ENCODE measurements around the gene VRK1.

The VRK1 gene

DNA sequence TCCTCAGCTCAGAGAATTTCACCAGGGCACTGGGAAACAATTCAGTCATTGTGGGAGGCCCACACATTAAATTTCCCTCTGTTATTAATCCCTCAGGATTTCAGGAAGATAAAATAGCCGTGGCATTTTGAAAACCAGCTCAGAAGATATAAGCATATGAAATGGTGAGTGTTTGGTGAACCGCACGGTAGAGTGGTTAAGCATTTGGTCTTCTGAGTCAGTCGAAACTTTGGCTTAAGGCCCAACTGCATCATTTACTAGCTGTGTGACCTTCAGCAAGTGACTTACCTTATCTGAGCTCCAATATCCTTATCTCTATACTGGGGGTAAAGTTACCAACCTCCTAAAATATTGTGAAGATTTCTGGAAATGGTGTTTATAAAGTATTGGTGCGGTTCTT, 5.2 kb upstream of the VRK1 start:
- no peak for DNase-seq

DNA sequence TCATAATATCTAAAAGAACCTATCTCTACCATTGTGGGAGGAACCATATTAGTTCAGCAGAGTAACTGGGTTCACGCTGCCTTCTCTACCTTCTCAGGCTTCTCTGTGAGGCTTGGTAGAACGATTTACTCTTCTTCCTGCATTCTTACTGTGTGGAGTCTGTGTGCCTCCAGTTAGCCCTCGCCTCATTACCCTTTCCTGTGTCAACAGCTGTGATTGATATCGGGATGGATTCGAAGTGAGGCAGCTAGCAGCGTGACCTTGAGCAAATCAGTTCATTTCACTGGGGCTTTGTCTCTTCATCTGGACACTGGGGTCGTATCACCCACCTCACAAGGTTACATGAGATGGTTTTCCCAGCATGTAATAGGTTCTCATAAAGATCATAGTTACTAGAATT, 4.6 kb upstream of the VRK1 start:
- DNase-seq, result no peak

DNA sequence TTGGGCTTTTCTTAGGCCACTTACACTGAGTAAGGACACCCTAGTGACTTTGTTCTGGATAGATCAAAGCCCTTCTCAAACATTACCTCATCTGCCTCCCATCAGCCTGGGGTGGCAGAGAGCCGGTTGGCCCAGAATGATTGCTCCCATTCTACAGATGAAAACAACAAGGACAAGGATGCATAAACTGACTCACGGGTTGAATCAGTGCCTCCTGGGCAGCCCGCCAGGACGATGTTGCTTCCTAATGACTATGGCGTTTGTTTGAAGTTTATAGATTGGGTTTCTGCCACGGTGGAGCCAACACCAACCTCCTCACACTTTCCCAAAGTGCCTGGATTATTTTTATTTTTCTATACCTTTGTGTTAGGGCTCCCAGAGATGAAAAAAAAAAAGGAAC, 3.6 kb upstream of the VRK1 start:
- DNase-seq, result no peak

DNA sequence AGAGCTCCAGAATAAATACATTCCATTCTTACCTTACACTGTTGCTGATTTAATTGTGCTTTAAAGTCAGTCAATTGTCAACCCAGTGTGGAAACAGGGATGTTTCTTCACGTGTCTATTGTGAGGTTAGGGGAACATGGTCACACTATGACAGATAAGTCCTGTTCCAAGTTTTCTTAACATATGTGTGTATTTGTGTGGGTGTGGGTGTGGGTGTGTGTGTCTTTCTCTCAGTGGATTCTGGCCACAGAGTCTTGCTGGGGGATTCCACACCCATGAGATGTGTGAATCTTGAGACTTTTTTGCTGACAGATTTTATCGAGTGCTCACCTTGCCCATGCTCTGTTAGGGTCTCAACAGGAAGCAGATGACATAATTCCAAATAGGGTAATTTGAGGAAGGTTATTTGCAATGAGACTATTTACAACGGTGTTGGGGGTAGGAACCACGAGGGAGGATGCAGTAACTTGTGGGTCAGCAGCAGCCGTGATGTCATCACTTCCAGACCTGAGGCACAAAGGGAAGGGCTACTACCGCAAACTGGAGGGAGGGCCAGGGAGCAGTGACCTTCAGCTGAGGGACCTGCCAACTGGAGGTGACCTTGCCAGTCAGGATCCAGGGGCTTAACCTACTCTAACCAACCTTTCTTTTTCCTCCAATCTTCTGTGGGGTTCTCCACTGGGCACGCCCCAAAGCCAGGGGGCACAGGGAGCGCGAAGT, 1.9 kb upstream of the VRK1 start:
- DNase-seq, result peak; percentile 44 to 74

DNA sequence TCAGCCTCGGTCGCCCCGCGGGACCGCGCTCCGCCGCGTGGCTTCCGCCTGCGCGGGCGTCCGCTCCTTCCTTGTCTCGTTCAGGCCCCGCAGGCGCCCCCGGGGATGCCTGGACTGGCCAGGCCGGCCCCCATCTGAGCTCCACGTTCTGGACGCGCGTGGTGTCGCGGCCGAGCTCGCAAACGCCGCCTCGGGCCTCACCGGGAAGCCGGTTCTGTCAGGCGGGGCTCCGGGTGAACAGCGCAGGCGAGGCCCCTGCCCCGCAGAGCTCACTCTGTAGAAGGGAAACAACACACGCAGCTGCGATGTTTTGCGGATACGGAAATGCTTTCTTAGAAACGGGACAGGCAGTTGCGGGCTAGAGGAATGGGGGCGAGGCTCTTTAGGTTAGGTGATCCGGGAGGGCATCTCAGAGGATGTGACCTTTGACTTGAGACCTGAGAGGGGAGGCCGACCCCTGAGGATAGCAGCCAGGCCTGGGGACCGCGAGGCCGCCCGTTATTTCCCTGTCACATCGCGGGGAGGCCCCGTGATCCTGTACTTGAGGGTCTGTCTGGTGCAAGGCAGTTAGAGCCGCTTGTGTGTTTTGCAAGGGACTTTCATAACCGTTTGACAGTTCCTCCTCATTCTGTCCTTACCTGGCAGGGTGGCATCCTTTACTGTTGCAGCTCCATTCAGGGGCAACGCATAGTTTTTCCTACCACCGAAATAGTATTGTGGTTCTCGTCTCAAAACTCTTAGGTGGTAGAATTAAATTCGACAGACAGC, 584 bp downstream of the VRK1 start:
- peak; percentile 15 to 26 for DNase-seq

DNA sequence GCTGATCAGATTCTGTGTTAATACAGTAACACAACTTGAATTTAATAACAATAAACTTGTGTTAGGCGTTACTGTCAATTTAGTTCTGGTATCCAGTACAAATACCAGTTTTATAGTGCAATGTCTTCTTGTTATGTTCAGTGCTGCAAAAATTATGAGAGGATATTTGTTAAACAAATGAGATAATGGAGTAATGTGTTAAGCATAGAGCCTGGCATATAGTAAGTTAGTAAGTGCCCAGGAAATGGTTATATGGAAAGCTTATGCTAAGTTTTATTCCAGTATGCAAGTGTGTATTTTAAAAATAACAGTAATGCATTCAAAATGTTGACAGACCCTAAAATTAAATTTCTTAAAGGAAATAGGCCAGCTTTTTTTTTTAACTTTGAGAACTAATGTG, 1.8 kb downstream of the VRK1 start:
- DNase-seq, result no peak

DNA sequence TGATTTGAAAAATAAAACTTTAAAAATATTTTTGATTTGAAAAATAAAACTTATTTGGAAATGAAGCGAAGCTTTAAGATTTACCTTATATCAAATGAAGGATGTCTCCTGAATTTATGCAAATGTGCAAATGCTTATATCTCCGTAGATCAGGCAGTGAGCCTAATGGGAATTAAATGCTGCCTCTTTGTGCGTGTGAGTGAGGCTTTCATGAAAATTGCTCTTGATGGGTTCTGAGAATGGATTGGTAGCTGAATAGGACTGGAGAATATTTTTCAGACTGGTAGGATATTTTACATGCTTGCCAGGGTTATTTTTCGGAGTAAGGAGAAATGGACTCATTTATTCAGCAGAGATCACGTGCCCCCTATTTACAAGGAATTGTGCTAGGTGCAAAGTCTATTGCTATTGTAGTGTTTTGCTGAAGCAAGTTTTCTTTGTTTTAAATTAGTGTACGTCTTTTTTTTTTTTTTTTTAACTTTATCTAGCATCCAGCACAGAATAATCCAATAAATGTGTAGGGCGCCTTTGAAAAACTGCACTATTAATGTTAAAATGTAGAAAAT, 2.4 kb downstream of the VRK1 start:
- DNase-seq, result no peak

DNA sequence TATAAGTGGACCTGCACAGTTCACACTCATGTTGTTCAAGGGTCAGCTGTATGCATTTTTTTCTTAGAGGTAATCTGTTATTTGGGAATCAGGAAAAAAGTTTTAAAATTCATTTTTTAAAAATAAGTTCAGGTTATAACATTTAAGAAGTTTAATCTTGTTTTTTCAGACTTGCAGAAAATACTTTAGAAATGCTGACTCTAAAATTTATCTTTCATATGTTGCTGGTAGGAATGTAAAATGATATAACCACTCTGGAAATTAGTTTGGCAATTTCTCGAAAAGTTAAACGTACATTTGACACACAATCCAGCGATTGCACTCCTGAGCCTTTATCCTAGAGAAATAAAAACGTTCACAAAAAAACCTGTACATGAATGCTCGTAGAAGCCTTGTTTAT, 4.7 kb downstream of the VRK1 start:
- no peak for DNase-seq

DNA sequence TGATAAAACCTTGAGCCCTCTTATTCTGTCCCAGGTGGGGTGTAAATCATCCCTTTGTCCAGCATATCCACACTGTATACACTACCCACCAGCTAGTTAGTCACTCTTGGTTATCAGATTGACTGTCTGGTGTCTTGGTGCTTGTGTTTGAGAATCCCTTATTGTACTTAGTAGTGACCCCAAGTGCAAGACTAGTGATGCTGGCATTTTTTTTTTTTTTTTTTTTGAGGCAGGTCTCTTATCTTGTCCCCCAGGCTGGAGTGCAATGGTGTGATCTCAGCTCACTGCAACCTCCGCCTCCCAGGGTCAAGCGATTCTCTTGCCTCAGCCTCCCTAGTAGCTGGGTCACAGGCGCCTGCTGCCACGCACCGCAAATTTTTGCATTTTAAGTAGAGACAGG, 5.8 kb downstream of the VRK1 start:
- no peak for DNase-seq

DNA sequence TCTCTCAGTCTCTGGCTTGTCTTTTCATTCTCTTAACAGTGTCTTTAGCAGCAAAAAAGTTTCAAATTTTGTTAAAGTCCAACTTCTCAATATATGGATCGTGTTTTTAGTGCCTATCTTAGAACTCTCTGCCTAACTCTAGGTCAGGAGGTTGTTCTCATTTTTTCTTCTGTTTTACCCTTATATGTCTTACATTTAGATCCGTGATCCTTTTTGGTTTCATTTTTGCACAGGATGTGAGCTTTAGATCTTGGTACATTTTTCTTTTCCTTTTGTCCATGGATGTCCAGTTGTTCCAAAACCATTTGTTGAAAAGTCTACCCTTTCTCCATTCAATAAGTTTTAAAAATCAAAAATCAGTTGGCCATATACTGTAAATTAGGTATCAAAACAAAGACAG, 6.8 kb downstream of the VRK1 start:
- DNase-seq, result no peak

DNA sequence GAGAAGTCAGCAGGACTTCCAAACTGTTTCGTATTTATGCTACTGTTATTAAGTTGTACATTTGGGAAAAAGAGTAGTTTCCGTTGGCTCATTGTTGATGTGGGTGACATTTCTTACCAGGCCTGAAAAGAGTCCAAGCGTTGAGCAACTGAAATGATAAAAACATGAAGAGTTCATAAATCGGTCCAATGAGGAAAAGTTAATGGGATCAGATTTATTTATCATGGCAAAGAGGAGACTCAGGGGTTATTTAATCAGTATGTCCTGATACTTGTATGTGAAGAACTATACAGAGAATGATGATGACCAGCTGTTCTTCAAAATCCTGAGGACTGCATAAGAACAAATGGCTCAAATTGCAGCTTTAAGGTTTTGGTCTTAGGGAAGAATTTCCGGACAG, 7.7 kb downstream of the VRK1 start:
- no peak for DNase-seq

DNA sequence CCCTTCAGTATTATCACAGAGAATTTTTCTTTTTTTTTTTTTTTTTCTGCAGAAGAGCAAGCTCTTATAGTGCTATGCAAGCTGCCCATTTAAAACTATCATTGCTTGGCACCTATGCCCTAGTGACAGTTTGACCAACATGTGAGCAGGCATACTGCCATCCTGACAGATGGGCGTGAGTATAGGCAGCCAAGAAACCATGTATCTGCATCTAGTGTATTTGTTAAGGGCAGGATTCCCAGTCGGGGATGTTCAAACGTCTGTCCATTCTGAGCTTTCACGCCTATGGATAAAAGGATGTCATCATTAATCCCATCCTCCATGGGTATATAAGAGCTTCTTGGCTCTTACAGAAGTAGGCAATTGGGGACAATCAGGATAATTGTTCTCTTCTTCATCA, 8.8 kb downstream of the VRK1 start:
- DNase-seq, result no peak

DNA sequence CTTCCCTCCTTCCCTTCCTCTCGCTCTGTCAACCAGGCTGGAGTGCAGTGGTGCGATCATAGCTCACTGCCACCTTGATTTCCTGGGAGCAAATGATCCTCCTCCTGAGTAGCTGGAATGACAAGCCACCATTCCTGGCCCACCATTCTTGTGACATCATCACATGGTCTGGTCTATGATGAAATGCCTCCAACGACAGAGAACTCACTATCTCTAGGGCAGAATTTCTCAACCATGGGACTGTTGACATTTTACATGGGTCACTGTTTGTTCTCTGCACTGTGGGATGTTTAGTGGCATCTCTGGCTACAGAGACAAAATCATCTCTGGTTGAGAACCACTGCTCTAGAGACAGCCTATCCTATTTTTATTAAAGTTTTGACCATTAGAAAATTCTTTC, 9.7 kb downstream of the VRK1 start:
- DNase-seq, result peak; percentile 75 to 76

DNA sequence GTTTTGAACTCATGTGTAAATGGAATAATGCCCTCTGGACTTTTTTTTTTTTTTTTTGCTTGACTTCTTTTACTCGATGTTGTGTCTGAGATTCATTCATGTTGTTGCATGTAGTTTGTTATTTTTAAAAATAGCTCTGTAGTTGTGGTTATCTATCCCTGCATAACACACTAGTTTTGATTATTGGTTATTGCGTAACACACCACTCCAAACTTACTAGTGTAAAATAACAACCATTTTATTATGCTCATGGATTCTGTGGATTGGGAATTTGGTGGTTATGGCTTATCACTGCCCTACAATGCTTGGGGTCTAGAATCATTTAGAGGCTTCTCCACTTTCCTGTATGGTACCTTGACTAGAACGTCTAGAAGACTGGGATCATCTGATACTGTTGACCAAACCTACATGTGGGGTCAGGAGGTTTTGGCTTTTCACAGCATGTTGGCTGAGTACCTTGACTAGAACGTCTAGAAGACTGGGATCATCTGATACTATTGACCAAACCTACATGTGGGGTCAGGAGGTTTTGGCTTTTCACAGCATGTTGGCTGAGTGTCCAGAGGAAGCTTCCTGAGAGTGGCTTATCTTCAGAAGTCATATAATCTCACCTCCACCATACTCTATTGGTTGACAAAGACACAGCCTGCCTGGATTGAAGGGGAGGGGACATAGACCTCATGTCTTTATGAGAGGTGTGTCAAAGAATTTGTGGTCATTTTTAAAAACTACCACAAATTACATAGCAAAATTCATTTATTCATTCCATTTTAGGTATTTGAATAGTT, 11.6 kb downstream of the VRK1 start:
- no peak for DNase-seq

DNA sequence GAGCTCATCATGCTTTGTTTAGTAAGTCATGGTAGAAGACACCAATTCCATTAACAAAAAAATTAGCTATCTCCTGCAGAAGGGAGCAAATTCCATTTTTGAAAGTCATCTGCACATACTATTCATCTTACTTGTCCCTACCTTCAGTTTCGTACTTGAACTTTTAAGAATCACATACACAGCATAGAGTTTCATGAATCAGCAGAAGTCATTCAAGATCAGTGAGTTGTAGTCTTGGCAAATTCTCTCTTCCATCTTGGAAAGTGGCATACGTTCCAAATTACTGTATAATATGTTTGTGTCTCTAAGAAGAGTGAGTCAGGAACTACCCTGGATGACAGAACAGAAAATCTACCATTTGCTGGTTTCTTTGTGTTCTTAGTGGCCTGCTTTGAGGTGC, 14.1 kb downstream of the VRK1 start:
- DNase-seq, result no peak

DNA sequence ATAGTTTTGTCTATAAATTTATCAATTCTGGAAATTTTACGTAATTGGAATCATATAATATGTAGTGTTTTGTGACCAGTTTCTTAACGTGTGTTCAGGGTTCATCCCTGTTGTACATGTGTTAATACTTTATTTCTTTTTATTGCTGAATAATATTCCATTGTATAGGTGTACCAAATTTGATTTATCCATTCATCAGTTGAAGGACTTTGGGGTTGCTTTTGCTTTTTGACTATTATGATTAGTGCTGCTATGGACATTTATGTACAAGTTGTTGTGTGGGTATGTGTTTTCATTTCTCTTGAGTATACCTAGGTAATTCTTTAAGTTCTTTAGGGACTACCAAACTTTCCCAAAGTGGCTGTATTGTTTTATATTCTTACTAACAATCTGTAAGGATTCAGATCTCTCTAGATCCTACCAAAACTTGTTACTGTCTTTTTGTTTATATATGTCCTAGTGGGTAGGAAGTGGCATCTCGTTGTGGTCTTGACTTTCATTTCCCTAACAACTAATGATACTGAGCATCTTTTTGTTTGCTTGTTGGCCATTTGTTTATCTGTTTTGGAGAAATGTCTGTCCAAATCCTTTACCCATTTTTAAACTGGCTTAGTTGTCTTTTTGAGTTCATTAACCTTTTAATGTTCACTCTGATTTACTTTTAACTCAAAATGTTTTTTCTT, 14.9 kb downstream of the VRK1 start:
- DNase-seq, result no peak

DNA sequence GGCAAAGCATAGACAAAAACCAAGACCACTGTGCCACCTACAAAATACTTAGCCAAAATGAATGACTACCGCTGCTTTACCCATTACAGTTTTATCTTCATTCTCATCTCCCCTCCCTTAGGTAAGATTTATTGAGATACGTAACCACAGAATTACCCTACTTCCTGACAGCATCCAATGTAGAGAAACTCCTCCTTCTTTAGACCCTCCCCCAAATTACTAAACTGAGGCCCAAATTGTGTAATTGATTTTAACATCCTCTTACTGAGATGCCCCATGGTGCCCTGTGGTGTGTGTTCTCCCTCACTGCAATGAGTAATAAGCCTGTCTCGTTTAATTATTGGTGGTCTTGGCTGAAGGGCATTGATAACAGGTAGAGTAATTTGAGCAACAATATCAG, 19.1 kb downstream of the VRK1 start:
- DNase-seq, result peak; percentile 3 to 54

DNA sequence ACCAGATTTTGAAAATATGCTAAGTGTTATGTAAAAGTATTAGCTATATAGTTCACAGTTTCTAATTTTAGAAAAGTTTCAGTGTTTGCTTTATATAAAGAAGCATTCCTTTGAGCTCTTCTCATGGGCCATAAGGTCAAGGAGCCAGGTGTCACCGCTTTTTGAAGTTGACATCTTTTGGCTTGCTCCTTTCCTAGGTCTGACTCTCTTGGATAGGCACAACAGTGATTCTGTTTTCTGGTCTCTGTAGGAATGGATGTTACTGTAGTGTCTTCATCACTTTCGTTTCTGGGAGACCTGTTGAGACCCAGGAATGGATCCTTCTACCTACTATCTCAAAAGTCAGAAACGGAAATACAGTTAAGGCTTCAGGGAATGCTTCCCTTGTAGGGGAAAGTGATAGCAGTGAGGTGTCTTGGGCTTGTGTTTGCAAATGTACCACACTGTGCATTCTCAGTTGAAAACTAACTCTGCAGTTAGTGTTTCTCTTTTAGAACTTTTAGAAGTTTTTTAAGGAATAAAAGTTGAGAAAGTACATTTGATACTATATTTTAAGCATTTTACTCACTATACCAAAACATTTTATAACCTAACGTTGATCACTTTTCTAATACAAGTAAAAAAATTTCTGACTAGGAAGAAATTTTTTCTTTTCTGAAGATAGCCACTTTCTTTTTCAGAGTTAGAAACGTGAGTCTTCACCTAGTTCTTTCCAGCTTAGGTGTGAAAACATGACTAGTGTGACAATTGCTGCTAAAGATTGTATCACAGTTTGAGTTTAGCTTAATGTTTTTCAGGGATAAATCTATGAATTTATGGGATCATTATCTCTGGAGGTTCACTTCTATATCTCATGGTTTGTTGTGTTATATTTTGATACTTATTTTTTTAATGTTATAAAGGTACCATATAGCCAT, 20.8 kb downstream of the VRK1 start:
- no peak for DNase-seq

DNA sequence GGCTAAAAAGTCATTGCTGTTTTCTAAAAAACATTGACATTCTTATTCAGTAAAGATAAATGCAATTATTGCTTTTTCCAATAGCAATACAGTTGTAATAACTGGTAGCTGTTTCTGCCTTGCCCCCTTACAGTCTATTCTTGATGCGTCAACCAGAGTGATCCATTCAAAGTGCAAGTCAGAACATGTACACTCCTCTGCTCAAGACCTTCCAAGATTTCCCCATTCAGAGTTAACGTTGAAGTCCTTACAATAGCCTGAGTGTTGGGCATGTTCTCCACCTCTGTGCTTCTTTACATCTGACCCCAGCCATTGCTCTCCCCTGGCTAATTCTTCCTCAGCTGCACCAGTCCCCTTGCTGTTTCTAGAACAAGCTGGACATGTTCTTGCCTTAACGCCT, 24.3 kb downstream of the VRK1 start:
- DNase-seq, result no peak

DNA sequence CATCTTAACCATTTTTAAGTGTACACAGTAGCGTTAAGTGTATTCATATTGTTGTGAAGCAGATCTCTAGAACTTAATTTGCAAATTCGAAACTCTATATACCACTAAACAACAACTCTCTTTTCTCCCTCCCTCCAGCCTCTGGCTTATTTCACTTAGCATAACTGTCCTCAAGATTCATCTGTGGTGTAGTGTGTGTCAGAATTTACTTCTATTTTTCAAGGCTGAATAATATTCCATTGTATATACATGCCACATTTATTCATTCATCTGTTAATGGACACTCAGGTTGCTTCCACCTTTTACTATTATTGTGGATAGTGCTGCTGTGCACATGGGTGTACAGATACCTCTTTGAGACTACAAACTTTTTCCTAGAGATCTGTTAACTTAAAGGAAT, 26.5 kb downstream of the VRK1 start:
- DNase-seq, result no peak

DNA sequence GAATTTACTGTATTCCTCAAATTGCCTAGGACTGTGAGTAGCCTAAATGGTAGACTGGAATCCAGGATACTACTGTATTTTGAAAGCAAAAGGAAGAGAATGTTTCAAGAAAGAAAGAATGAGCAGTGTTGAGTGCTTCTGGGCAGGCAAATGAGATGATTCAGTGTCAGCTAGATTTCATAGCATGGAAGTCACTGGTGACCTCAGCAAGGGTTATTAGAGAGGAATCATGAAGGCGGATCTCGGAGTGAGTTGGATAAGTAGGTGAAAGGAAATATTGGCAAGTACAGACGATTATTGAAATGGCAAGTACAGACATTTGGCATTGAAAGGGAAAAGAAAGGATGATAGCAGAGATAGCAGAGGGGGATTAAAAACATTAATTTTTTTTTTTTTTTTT, 27.1 kb downstream of the VRK1 start:
- no peak for DNase-seq

DNA sequence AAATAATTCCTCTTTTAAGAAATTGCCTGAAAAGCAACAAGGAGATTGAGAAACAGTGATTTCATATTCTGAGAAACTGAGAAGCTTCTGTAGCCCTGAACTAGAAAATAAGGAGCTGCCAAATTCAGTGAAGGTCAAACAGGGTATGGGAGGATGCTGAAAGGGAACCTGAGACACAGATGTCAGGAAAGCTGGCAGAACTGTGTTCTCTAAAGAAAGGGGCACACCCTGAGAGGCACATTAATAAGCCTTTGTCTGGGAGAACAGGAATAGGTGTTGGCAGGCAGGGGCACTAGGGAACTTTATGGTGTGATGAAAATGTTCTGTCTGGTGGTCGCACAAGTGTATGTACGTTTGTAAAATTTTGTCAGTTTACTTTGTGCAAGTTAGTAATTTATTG, 29.6 kb downstream of the VRK1 start:
- peak; percentile 42 to 58 for DNase-seq

Data from inflammatory macrophage (primary cell).